K562 (cell line): ENCODE data around the gene DDAH2. TPM values are rescaled to one million over a fixed set of nuclear protein-coding genes. Genes with fewer than 3 reads are reported as not detected.

Source experiments
- C11orf30 ChIP-seq: fragments of 450-650 bp; IDR thresholded peaks from 2 replicates; pipeline ENCODE4 v1.6.1; 2016; ENCODE audit warnings: low read depth, mild to moderate bottlenecking
- CHD2 ChIP-seq: IDR thresholded peaks from 2 replicates; pipeline ENCODE4 v1.6.1; 2011; ENCODE audit warnings: low read depth, low read length
- CREB3 ChIP-seq: fragments of 450-650 bp; conservative IDR thresholded peaks from 2 replicates; pipeline ENCODE4 v1.6.1; 2016; ENCODE audit warnings: missing genetic modification characterization, low read depth, mild to moderate bottlenecking, missing compliant biosample characterization, moderate library complexity
- CREB5 ChIP-seq: fragments of 250-450 bp; sonication (Bioruptor Pico); IDR thresholded peaks from 2 replicates; pipeline ENCODE4 v1.5.0; 2020; ENCODE audit warnings: mild to moderate bottlenecking
- CTCF ChIP-seq, 3 experiments: IDR thresholded peaks in 2 of 3; conservative IDR thresholded peaks in 1 of 3; 2 replicates each; pipeline ENCODE4 v1.5.1; 2011 to 2012; ENCODE audit warnings: low read length in 3 of 3, mild to moderate bottlenecking in 3 of 3, control low read depth in 2 of 3, improper control_type of control experiment in 1 of 3, inconsistent platforms in 1 of 3, low read depth in 1 of 3, mixed read lengths in 1 of 3, moderate library complexity in 1 of 3; ENCODE audit not compliant: insufficient read depth in 2 of 3
- CXXC5 ChIP-seq: fragments of 250-450 bp; sonication (Bioruptor Pico); IDR thresholded peaks from 2 replicates; pipeline ENCODE4 v1.8.0; 2022; ENCODE audit warnings: inconsistent platforms, mild to moderate bottlenecking, moderate library complexity
- FIP1L1 ChIP-seq: fragments of 200-400 bp; formaldehyde crosslinking; IDR thresholded peaks from 2 replicates; pipeline ENCODE4 v1.6.1; 2018; ENCODE audit warnings: mild to moderate bottlenecking, low read depth, low read length; ENCODE audit not compliant: poor library complexity, severe bottlenecking
- FOXP4 ChIP-seq: sonication (generic); formaldehyde crosslinking; IDR thresholded peaks from 2 replicates; pipeline ENCODE4 v1.8.0; 2022; ENCODE audit warnings: mild to moderate bottlenecking, missing genetic modification reagents, borderline replicate concordance
- HDAC1 ChIP-seq, 2 experiments: fragments of 450-650 bp; IDR thresholded peaks; 2 replicates each; pipeline ENCODE4 v1.6.1; 2016 to 2017; ENCODE audit warnings: inconsistent platforms in 1 of 2, mild to moderate bottlenecking in 1 of 2, moderate library complexity in 1 of 2
- HNRNPL ChIP-seq: fragments of 200-400 bp; formaldehyde crosslinking; IDR thresholded peaks from 2 replicates; pipeline ENCODE4 v1.6.1; 2017; ENCODE audit warnings: low read depth, mild to moderate bottlenecking, low read length
- MIER1 ChIP-seq: fragments of 450-650 bp; IDR thresholded peaks from 2 replicates; pipeline ENCODE4 v1.6.1; 2016; ENCODE audit warnings: antibody characterized with exemption, mild to moderate bottlenecking, low read depth
- MYBL2 ChIP-seq, 2 experiments: fragments of 450-650 bp in 1 of 2; sonication (generic) in 1 of 2; formaldehyde crosslinking in 1 of 2; IDR thresholded peaks; 2 replicates each; pipeline versions ENCODE4 v1.6.1 to v1.8.1; 2017 to 2022; ENCODE audit warnings: borderline replicate concordance in 1 of 2, inconsistent platforms in 1 of 2, low read depth in 1 of 2, mild to moderate bottlenecking in 1 of 2, missing genetic modification reagents in 1 of 2, moderate library complexity in 1 of 2
- NFE2L1 ChIP-seq: fragments of 450-650 bp; IDR thresholded peaks from 2 replicates; pipeline ENCODE4 v1.6.1; 2016; ENCODE audit warnings: missing genetic modification characterization, low read depth, mild to moderate bottlenecking, missing compliant biosample characterization, moderate library complexity, borderline replicate concordance
- PHB2 ChIP-seq: fragments of 450-650 bp; IDR thresholded peaks from 2 replicates; pipeline ENCODE4 v1.6.1; 2017; ENCODE audit warnings: low read depth
- PRPF4 ChIP-seq: fragments of 200-400 bp; formaldehyde crosslinking; IDR thresholded peaks from one replicate; pipeline ENCODE4 v1.6.1; 2017; ENCODE audit warnings: low read length, low read depth, mild to moderate bottlenecking; ENCODE audit not compliant: insufficient read depth, poor library complexity, severe bottlenecking
- RCOR1 ChIP-seq, 2 experiments: IDR thresholded peaks; 2 replicates each; pipeline ENCODE4 v1.6.1; 2012; ENCODE audit warnings: low read depth in 2 of 2, low read length in 2 of 2, borderline replicate concordance in 1 of 2, improper control_type of control experiment in 1 of 2
- ZBED1 ChIP-seq: IDR thresholded peaks from 2 replicates; pipeline ENCODE4 v1.6.1; 2014
- ZBTB9 ChIP-seq: fragments of 450-650 bp; formaldehyde crosslinking; IDR thresholded peaks from 2 replicates; pipeline ENCODE4 v1.4.0; 2020; ENCODE audit warnings: mild to moderate bottlenecking, moderate library complexity
- polyA plus RNA-seq, 8 experiments: library from polyadenylated mRNA; depleted of rRNA in 4 of 8; stranded (reverse) in 5 of 8; unstranded in 3 of 8; fragments of >200 nt; fragmentation: Nextera tagmentation in 2 of 8; fragmentation: Illumina TruSeq in 1 of 8; extraction: Ambion mirVana in 2 of 8; extraction: Trizol in 1 of 8; gene quantifications; 2 replicates each; pipeline versions ENCODE4 v1.2.1 to v1.2.3, GENCODE V29; 2011 to 2014; ENCODE audit warnings: inconsistent platforms in 1 of 8, missing spikeins in 1 of 8
- total RNA-seq, 7 experiments: library from RNA; depleted of rRNA in 6 of 7; stranded (reverse); fragments of >200 nt in 6 of 7; fragmentation: Illumina TruSeq in 2 of 7; extraction: Trizol in 2 of 7; gene quantifications; 2 replicates each; pipeline versions ENCODE4 v1.2.1 to v1.2.3, GENCODE V29; 2011 to 2021; ENCODE audit warnings: low replicate concordance in 1 of 7

DDAH2 gene
- total and polyA plus RNA-seq, 9 of the 15 experiments (the other 6 are each of a cell fraction or from before 2014, with no cell fraction given), result 1.8 to 45.4 (median 21.4) TPM

GRCh38 chr6:31690231-31691077, 38.6 kb downstream of the DDAH2 start (continued):
- TF ChIP-seq PRPF4 (no peak), CXXC5 (CRISPR knock-in tag) (peak; percentile 91), HNRNPL (peak; percentile 35; the same call in 1 of the 2 replicates), CREB3 (tag) (peak; percentile 88), FIP1L1 (no peak), FOXP4 (CRISPR knock-in tag) (peak; percentile 86; the same call in 1 of the 2 replicates), MYBL2 (IDR thresholded peaks at IDR 0.05; ENCODE audit: low read depth) (no peak), MYBL2 (CRISPR knock-in tag; IDR thresholded peaks at IDR 0.05; ENCODE audit: borderline replicate concordance) (no peak), CHD2 (peak; percentile 51; the same call in 1 of the 2 replicates), PHB2 (peak; percentile 2; the same call in 1 of the 2 replicates), CTCF (IDR thresholded peaks at IDR 0.05 in 2 of 3, conservative IDR thresholded peaks at IDR 0.05 in 1 of 3; ENCODE audit: insufficient read depth in 2 of 3, low read depth in 1 of 3, low read length in 3 of 3) (no peak), CREB5 (CRISPR knock-in tag) (no peak), C11orf30 (peak; percentile 87), ZBTB9 (CRISPR knock-in tag) (peak; percentile 87), NFE2L1 (tag) (no peak), HDAC1 (IDR thresholded peaks at IDR 0.05) (peak; percentile 79 to 94; a peak in 2 of 4 replicates), RCOR1 (IDR thresholded peaks at IDR 0.05; ENCODE audit: borderline replicate concordance in 1 of 2, low read depth in 2 of 2, low read length in 2 of 2) (peak; percentile 30 to 96), MIER1 (peak; percentile 33; the same call in 1 of the 2 replicates), ZBED1 (peak; percentile 75; the same call in 1 of the 2 replicates)
